ENCODE data around the gene LPIN1.

DNA sequence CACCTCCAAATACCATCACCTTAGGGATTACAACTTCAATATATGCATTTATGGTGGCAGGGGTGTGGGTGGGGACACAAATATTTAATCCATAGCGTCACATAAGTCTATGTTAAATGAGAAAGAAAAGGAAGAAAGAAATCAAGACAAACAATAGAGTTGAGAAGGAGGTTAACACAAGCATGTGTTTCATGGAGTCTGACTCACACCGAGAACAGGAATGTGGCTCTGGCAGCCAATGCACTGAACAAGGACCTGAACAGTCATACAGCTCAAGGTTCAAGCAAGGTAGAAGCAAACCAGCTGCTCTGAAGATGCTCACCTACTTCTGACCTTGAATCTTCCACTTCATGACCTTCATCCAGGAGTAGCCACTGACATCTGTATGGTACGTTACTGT, 36.2 kb upstream of the LPIN1 start:
- TF ChIP-seq, protein P1, sequence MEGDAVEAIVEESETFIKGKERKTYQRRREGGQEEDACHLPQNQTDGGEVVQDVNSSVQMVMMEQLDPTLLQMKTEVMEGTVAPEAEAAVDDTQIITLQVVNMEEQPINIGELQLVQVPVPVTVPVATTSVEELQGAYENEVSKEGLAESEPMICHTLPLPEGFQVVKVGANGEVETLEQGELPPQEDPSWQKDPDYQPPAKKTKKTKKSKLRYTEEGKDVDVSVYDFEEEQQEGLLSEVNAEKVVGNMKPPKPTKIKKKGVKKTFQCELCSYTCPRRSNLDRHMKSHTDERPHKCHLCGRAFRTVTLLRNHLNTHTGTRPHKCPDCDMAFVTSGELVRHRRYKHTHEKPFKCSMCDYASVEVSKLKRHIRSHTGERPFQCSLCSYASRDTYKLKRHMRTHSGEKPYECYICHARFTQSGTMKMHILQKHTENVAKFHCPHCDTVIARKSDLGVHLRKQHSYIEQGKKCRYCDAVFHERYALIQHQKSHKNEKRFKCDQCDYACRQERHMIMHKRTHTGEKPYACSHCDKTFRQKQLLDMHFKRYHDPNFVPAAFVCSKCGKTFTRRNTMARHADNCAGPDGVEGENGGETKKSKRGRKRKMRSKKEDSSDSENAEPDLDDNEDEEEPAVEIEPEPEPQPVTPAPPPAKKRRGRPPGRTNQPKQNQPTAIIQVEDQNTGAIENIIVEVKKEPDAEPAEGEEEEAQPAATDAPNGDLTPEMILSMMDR (IDR thresholded peaks at IDR 0.05; ENCODE audit: low read depth, low read length): no peak
- no peak for TF ChIP-seq POLR2A (IDR thresholded peaks at IDR 0.05; ENCODE audit: extremely low read depth, insufficient read length)

All from NB4 (cell line).